Psoas muscle (tissue), 8 donors: ENCODE results near the gene MRPS11. TPM values are rescaled to one million over a fixed set of nuclear protein-coding genes. Genes with fewer than 3 reads are reported as not detected.

Experiments
- ATAC-seq, 4 donors: fragments of 200-7000 bp; cut with Tn5 transposase; one replicate each; pipeline ENCODE4 v1.9.1; 2020; ENCODE audit warnings: moderate library complexity in 3 of 4, mild to moderate bottlenecking in 2 of 4
- DNase-seq, 2 donors: peaks; one replicate each; pipeline ENCODE4 v3.0.0-alpha.2; 2020
- H3K27ac ChIP-seq: fragments of 200-600 bp; one replicate; pipeline ENCODE4 v1.8.0; 2022
- H3K27me3 ChIP-seq, 3 donors: fragments of 200-600 bp in 1 of 3; one replicate each; pipeline versions ENCODE4 v1.6.1 to v1.8.0; 2013 to 2022; ENCODE audit warnings: low read length in 2 of 3, mild to moderate bottlenecking in 2 of 3, moderate library complexity in 1 of 3; ENCODE audit not compliant: insufficient read depth in 3 of 3
- H3K36me3 ChIP-seq, 2 donors: fragments of 200-600 bp in 1 of 2; one replicate each; pipeline versions ENCODE4 v1.6.1 to v1.8.0; 2013 to 2022; ENCODE audit warnings: low read depth in 1 of 2, mild to moderate bottlenecking in 1 of 2, moderate library complexity in 1 of 2; ENCODE audit not compliant: insufficient read depth in 1 of 2
- H3K4me1 ChIP-seq: fragments of 200-600 bp; one replicate; pipeline ENCODE4 v1.8.0; 2022
- H3K4me3 ChIP-seq: fragments of 200-600 bp; one replicate; pipeline ENCODE4 v1.8.0; 2022; ENCODE audit warnings: mild to moderate bottlenecking
- H3K9me3 ChIP-seq: fragments of 200-600 bp; one replicate; pipeline ENCODE4 v1.8.0; 2022
- WGBS, 3 donors: extraction: QIAGEN DNeasy Blood & Tissue Kit; methylation state at CpG; one replicate each; pipeline versions ENCODE4 v1.1.6 to v1.1.7; 2013; 5-methylcytosine and 5-hydroxymethylcytosine counted together
- intact Hi-C, 2 donors: fragments of 100-400 bp; cut with DNase I; formaldehyde crosslinking; loops; one replicate each; pipeline versions ENCODE4 v1.11.0 to v1.14.2; 2022
- polyA plus RNA-seq, 3 donors: library from polyadenylated mRNA; stranded (reverse); fragments of 200-250 nt; gene quantifications; one replicate each; pipeline ENCODE4 v1.2.3, GENCODE V29; 2013
- total RNA-seq, 4 donors: library from RNA; stranded (reverse); fragmentation: NEBNext Ultra II Directional in 2 of 4; extraction: Animal tissue kit (Norgen Biotek cat#: 25700) in 2 of 4; gene quantifications; one replicate each; pipeline versions ENCODE4 v1.2.1 to v1.2.4, GENCODE V29; 2021 to 2023
- TF ChIP-seq, protein P1 (sequence below): fragments of 200-600 bp; IDR thresholded peaks from one replicate; pipeline ENCODE4 v1.8.0; 2022; ENCODE audit warnings: antibody characterized with exemption
- donor health status: healthy with polysubstance abuse.
- donor health status: DM: no; HTN: no; CAD: no; lungs with moderate emphysema.
- donor health status: Bipolar disorder and iron deficiency.
- donor health status: healthy.
- donor health status: DM: yes; HTN: yes; CAD: no.
- donor health status: DM: no; HTN: no; CAD: no.
- donor health status: DM: no; HTN: no; CAD: no.
- donor health status: DM: yes; HTN: yes; CAD: no.

The MRPS11 gene
- total and polyA plus RNA-seq, 7 donors: 48.4 to 129 (median 62.2) TPM

DNA sequence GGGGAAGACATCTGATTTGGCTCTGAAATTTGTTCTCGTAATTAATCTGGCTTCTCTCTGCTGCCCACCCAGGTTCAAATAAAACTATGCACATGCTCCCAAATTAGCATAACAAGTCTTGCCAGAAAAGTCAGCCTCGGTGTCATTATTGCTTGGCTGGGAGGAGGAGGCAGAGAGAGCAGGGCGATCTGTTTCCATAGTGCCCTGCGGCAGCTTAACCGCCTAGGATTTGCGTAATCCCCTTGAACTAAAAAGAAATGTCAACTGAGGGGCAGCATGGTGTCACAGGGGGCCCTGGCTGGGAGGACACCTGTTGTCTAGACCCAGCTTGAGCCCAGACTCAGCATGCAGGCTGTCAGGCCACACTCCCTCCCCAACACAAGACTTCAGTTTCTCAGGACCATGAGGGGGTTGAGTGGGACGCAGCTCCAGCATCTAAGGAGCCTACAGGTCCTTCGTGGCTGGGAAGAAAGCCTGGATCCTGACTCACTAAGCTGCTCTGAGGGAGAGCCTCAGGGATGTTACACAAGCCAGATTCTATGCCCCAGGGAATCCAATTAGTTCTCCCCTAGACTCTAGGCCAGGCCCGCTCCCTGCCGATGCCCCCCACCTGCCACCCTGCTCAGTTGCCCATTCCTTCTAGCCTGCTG is 17.3 kb downstream of the MRPS11 start:
- Histone ChIP-seq H3K27ac (no peak overlapping the region), H3K4me1 (peaks cover 3% of the 10 kb centered on the region), H3K9me3 (no peaks in the 10 kb centered on the region), H3K4me3 (no peak overlapping the region), H3K36me3 (peaks cover 1 to 10% of the 10 kb centered on the region in 2 donors), H3K27me3 (no peaks in the 10 kb centered on the region)
- ATAC-seq (peak in 3 of 4 donors; percentile 29 to 41 (median 39)), DNase-seq (no peak)
- intact Hi-C loops: no loop called here
- 22 to 32% (median 32%) methylated on average over 10 of the region's 10 CpGs for WGBS, 3 donors
- TF ChIP-seq, protein P1, sequence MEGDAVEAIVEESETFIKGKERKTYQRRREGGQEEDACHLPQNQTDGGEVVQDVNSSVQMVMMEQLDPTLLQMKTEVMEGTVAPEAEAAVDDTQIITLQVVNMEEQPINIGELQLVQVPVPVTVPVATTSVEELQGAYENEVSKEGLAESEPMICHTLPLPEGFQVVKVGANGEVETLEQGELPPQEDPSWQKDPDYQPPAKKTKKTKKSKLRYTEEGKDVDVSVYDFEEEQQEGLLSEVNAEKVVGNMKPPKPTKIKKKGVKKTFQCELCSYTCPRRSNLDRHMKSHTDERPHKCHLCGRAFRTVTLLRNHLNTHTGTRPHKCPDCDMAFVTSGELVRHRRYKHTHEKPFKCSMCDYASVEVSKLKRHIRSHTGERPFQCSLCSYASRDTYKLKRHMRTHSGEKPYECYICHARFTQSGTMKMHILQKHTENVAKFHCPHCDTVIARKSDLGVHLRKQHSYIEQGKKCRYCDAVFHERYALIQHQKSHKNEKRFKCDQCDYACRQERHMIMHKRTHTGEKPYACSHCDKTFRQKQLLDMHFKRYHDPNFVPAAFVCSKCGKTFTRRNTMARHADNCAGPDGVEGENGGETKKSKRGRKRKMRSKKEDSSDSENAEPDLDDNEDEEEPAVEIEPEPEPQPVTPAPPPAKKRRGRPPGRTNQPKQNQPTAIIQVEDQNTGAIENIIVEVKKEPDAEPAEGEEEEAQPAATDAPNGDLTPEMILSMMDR: no peak

DNA sequence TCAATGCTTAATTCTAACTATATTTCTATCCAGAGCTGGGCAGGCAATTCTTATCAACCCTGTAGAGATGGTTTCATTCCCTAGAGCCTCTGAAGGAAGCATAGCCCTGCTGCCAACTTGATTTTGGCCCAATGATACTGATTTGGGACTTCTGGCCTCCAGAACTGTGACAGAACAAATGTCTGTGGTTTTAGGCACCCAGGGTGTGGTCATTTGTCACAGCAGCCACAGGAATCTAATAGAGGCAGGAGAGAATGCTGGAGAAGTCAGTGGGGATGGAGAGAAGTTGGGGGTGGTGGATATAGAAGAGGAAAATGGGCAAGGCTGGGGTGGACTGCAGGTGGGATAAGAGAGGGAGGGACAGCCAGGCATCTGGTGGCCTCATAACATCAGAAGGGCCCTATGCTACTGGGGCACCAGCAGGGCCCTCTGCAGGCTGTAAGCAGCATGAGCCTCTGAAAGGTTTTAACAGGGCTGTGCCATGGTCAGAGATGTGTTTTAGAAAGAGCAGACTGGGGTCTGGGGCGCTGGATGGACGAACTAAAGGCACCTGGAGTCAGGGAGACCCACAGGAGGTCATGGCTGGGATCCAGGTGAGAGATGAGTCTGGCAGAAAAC is 19.8 kb downstream of the MRPS11 start:
- TF ChIP-seq, protein P1: no peak
- intact Hi-C loops: no loop called here
- no peaks in the 10 kb centered on the region for H3K9me3 ChIP-seq
- 63 to 81% (median 76%) methylated on average over 2 of the region's 2 CpGs for WGBS, 3 donors
- no peak overlapping the region for H3K27ac ChIP-seq
- ATAC-seq: no peak
- DNase-seq: no peak
- H3K36me3 ChIP-seq: no peaks in the 10 kb centered on the region
- no peaks in the 10 kb centered on the region for H3K27me3 ChIP-seq
- H3K4me1 ChIP-seq: peaks cover 3% of the 10 kb centered on the region
- no peak overlapping the region for H3K4me3 ChIP-seq

DNA sequence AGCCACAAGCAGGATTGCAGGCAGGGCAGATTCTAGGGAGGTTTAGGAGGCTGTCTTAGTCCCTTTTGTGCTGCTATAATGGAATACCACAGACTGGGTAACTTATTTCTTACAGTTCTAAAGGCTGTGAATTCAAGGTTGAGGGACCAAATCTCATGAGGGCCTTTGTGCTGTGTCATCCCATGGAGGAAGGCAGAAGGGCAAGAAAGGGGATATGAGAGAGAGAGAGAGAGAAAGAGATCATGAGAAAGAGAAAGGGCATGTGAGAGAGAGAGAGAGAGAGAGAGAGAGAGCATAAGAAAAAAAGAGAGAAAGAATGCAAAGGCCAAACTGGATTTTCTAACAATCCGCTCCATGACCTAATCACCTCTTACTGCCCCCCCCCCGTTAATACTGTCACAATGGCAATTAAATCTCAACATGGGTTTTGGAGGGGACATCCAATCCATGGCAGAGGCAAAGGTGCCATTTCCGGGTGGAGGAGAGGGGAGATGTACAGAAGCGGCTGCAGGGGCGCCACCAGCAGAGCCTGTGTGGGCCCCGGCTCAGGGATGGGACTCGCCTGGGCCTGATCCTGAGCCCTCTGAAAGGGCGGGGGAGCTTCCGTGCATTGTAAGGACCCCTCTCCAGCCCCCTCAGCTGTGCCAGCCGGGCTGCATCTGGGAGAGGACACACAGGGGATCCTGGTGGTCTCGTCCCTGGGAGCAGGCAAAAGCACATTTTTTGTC is 20.5 kb downstream of the MRPS11 start:
- H3K4me1 ChIP-seq: peaks cover 3% of the 10 kb centered on the region
- TF ChIP-seq, protein P1: no peak
- H3K36me3 ChIP-seq: no peaks in the 10 kb centered on the region
- no peak overlapping the region for H3K27ac ChIP-seq
- WGBS, 3 donors: 64 to 71% (median 68%) methylated on average over 10 to 11 of the region's 11 CpGs
- ATAC-seq: no peak
- H3K9me3 ChIP-seq: no peaks in the 10 kb centered on the region
- intact Hi-C loops: no loop called here
- no peak for DNase-seq
- H3K4me3 ChIP-seq: no peak overlapping the region
- H3K27me3 ChIP-seq: no peaks in the 10 kb centered on the region

- DNase-seq (no peak), ATAC-seq (no peak)
- Histone ChIP-seq H3K36me3 (peaks cover 0 to 5% of the 10 kb centered on the region in 2 donors), H3K27ac (no peak overlapping the region), H3K27me3 (no peaks in the 10 kb centered on the region), H3K4me1 (peaks cover 3% of the 10 kb centered on the region), H3K9me3 (no peaks in the 10 kb centered on the region), H3K4me3 (no peak overlapping the region)
- intact Hi-C loops: no loop called here
- TF ChIP-seq, protein P1: no peak
- 77 to 98% (median 90%) methylated on average over 4 of the region's 4 CpGs for WGBS, 3 donors
These were observed 21.8 kb downstream of the MRPS11 start for GRCh38 chr15:88489321-88489720.
